Bronchial epithelial cell (primary cell): Measurements from ENCODE around the gene FAIM2. TPM values are rescaled to one million over a fixed set of nuclear protein-coding genes. Genes with fewer than 3 reads are reported as not detected.

Source experiments
- DNase-seq: peaks from one replicate; pipeline ENCODE4 v3.0.0-alpha.2; 2010; ENCODE audit warnings: low read depth
- FAIRE-seq: peaks from 2 replicates; lab custom pipeline; 2011; peaks lifted over from hg19 to GRCh38; lab: Jason Lieb, UNC
- H3K27me3 ChIP-seq: 2 replicates; pipeline ENCODE4 v1.5.1; 2011; ENCODE audit warnings: low read length; ENCODE audit not compliant: control insufficient read depth, insufficient read depth
- H3K36me3 ChIP-seq: 2 replicates; pipeline ENCODE4 v1.5.1; 2011; ENCODE audit warnings: low read length; ENCODE audit not compliant: control insufficient read depth, insufficient read depth
- H3K4me3 ChIP-seq: 2 replicates; pipeline ENCODE4 v1.5.1; 2011; ENCODE audit warnings: mild to moderate bottlenecking, low read depth, low read length, control low read depth
- CTCF ChIP-seq: IDR thresholded peaks from 2 replicates; pipeline ENCODE4 v1.5.1; 2011; ENCODE audit warnings: mild to moderate bottlenecking, moderate library complexity, low read length, control low read depth, inconsistent platforms; ENCODE audit not compliant: insufficient read depth, severe bottlenecking
- total RNA-seq: library from RNA; depleted of rRNA; stranded (reverse); fragments of >200 nt; gene quantifications from 2 replicates; pipeline ENCODE4 v1.2.1, GENCODE V29; 2014

Gene FAIM2
- total RNA-seq, 1 donor from 2014 or later: 0.53 TPM

- no peak for TF ChIP-seq CTCF
- FAIRE-seq (no peak), DNase-seq (no peak)
- H3K4me3 ChIP-seq: no peak overlapping the region
- peaks cover 12% of the 10 kb centered on the region for H3K27me3 ChIP-seq
- H3K36me3 ChIP-seq: no peaks in the 10 kb centered on the region
Measured at GRCh38 chr12:49894751-49895148, 8.9 kb downstream of the FAIM2 start.

- DNase-seq (peak; percentile 75), FAIRE-seq (no peak)
- Histone ChIP-seq H3K36me3 (no peaks in the 10 kb centered on the region), H3K27me3 (peaks cover 12% of the 10 kb centered on the region), H3K4me3 (no peak overlapping the region)
- no peak for TF ChIP-seq CTCF
Measured at GRCh38 chr12:49893753-49894750, 9.6 kb downstream of the FAIM2 start.

- no peak overlapping the region for H3K4me3 ChIP-seq
- H3K36me3 ChIP-seq: no peaks in the 10 kb centered on the region
- no peak for FAIRE-seq
- DNase-seq: no peak
- TF ChIP-seq CTCF: no peak
- peaks cover 7% of the 10 kb centered on the region for H3K27me3 ChIP-seq
Measured at GRCh38 chr12:49892732-49893317, 10.9 kb downstream of the FAIM2 start.

- FAIRE-seq (no peak), DNase-seq (no peak)
- H3K36me3 ChIP-seq: no peaks in the 10 kb centered on the region
Measured at GRCh38 chr12:49892084-49892731, 11.5 kb downstream of the FAIM2 start.

GRCh38 chr12:49891476-49891875, 12.2 kb downstream of the FAIM2 start:
- peaks cover 8% of the 10 kb centered on the region for H3K27me3 ChIP-seq
- TF ChIP-seq CTCF: no peak
- no peak overlapping the region for H3K4me3 ChIP-seq
- H3K36me3 ChIP-seq: no peaks in the 10 kb centered on the region
- DNase-seq (no peak), FAIRE-seq (no peak)

More at GRCh38 chr12:49892084-49892731, 11.5 kb downstream of the FAIM2 start:
- Histone ChIP-seq H3K4me3 (no peak overlapping the region), H3K27me3 (peaks cover 5% of the 10 kb centered on the region)
- no peak for TF ChIP-seq CTCF
